Right lobe of liver (tissue), 6 donors: ENCODE measurements around the gene SCYGR1. TPM values are rescaled to one million over a fixed set of nuclear protein-coding genes. Genes with fewer than 3 reads are reported as not detected.
"Not testable (repeated sequence)": the region's sequence is repeated elsewhere in the genome, so short reads cannot be mapped to it uniquely, and the experiment has no call there.

Source experiments
- ATAC-seq, 4 donors: fragments of 200-7000 bp; cut with Tn5 transposase; one replicate each; pipeline ENCODE4 v1.9.1; 2020; ENCODE audit warnings: mild to moderate bottlenecking in 4 of 4, moderate library complexity in 4 of 4
- DNase-seq, 3 donors: peaks; one replicate each; pipeline ENCODE4 v3.0.0-alpha.2; 2020
- H3K27ac ChIP-seq, 3 donors: fragments of 200-600 bp; one replicate each; pipeline ENCODE4 v1.8.0; 2022
- H3K27me3 ChIP-seq, 2 donors: fragments of 200-600 bp; one replicate each; pipeline ENCODE4 v1.8.0; 2022
- H3K36me3 ChIP-seq, 4 donors: fragments of 200-600 bp; sonication (generic) in 1 of 4; one replicate each; pipeline versions ENCODE4 v1.5.1 to v1.8.0; 2017 to 2022; ENCODE audit warnings: control low read depth in 1 of 4
- H3K4me1 ChIP-seq, 4 donors: fragments of 200-600 bp; sonication (generic) in 1 of 4; one replicate each; pipeline versions ENCODE4 v1.5.1 to v1.8.0; 2017 to 2022; ENCODE audit warnings: control low read depth in 1 of 4
- H3K4me3 ChIP-seq, 3 donors: fragments of 200-600 bp; one replicate each; pipeline ENCODE4 v1.8.0; 2022
- H3K9me3 ChIP-seq, 4 donors: fragments of 200-600 bp; sonication (generic) in 1 of 4; one replicate each; pipeline versions ENCODE4 v1.5.1 to v1.8.0; 2017 to 2022; ENCODE audit warnings: control low read depth in 1 of 4
- POLR2A ChIP-seq: fragments of 450-650 bp; IDR thresholded peaks from one replicate; pipeline ENCODE4 v1.6.1; 2017; ENCODE audit warnings: antibody characterized with exemption, mild to moderate bottlenecking
- WGBS: methylation state at CpG from one replicate; pipeline ENCODE4 v1.1.6; 2018; ENCODE audit warnings: low coverage, low lambda C conversion rate; ENCODE audit not compliant: insufficient coverage; ENCODE audit errors: missing lambda C conversion rate; 5-methylcytosine and 5-hydroxymethylcytosine counted together
- intact Hi-C, 2 donors: fragments of 100-400 bp; cut with DNase I; formaldehyde crosslinking; loops; one replicate each; pipeline versions ENCODE4 v1.11.2 to v1.14.1; 2022
- total RNA-seq, 6 experiments: library from RNA; depleted of rRNA in 2 of 6; stranded (reverse); fragments of >200 nt in 2 of 6; fragmentation: NEBNext Ultra II Directional in 3 of 6; extraction: Animal tissue kit (Norgen Biotek cat#: 25700) in 3 of 6; gene quantifications; one replicate each; pipeline versions ENCODE4 v1.1.0 to v1.2.4, GENCODE V29; 2016 to 2023
- TF ChIP-seq, protein P1 (sequence below), 4 donors: fragments of 200-600 bp in 3 of 4; fragments of 450-650 bp in 1 of 4; IDR thresholded peaks; one replicate each; pipeline versions ENCODE4 v1.5.1 to v1.8.0; 2016 to 2022; ENCODE audit warnings: antibody characterized with exemption in 4 of 4, mild to moderate bottlenecking in 2 of 4
- donor health status: DM: no; HTN: yes; CAD: no.
- donor health status: DM: no; HTN: no; CAD: no.
- donor health status: DM: no; HTN: no; CAD: no.
- donor health status: DM: no; HTN: yes; CAD: no.
- donor health status: DM: no; HTN: yes; CAD: no.

Gene SCYGR1
- total RNA-seq, 6 experiments from 2014 or later = not detected

DNA sequence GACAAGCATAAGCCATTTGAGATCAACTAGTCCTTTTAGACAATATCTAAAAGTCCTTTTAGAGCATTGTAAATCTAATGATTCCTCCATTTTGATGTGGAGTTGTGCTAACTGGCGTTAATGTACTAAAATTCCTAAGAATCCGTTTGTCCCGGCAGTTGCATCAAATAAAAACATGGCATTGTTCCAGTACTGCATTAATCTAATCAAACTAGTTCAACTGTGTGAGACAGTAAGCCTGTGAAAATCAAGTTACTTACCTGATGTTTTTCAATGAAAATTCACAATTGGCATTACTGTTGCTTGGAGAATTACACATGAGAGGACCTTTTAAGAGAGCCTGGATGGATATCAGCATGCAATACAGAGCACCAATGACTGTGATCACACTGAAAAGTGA lies 21.9 kb downstream of the SCYGR1 start:
- H3K36me3 ChIP-seq = no peaks in the 10 kb centered on the region
- no peak for DNase-seq
- TF ChIP-seq, protein P1, sequence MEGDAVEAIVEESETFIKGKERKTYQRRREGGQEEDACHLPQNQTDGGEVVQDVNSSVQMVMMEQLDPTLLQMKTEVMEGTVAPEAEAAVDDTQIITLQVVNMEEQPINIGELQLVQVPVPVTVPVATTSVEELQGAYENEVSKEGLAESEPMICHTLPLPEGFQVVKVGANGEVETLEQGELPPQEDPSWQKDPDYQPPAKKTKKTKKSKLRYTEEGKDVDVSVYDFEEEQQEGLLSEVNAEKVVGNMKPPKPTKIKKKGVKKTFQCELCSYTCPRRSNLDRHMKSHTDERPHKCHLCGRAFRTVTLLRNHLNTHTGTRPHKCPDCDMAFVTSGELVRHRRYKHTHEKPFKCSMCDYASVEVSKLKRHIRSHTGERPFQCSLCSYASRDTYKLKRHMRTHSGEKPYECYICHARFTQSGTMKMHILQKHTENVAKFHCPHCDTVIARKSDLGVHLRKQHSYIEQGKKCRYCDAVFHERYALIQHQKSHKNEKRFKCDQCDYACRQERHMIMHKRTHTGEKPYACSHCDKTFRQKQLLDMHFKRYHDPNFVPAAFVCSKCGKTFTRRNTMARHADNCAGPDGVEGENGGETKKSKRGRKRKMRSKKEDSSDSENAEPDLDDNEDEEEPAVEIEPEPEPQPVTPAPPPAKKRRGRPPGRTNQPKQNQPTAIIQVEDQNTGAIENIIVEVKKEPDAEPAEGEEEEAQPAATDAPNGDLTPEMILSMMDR (IDR thresholded peaks at IDR 0.05) = no peak
- TF ChIP-seq POLR2A = no peak
- H3K9me3 ChIP-seq = no peaks in the 10 kb centered on the region
- no peak overlapping the region for H3K27ac ChIP-seq
- no peak for ATAC-seq
- no peak overlapping the region for H3K4me3 ChIP-seq
- no peaks in the 10 kb centered on the region for H3K27me3 ChIP-seq
- intact Hi-C loops = no loop called here
- no peaks in the 10 kb centered on the region for H3K4me1 ChIP-seq
- 44% methylated on average over 3 of the region's 3 CpGs for WGBS

GRCh38 chr2:227364585-227365263 lies 23.0 kb downstream of the SCYGR1 start:
- H3K27ac ChIP-seq, intact Hi-C loops, DNase-seq, H3K36me3 ChIP-seq, H3K4me1 ChIP-seq, H3K9me3 ChIP-seq, H3K27me3 ChIP-seq, H3K4me3 ChIP-seq, ATAC-seq: not testable (repeated sequence)
- WGBS = 91% methylated on average over 10 of the region's 11 CpGs

- Histone ChIP-seq H3K36me3 (peaks cover 0 to 5% (median 0%) of the 10 kb centered on the region in 4 donors), H3K27me3 (no peaks in the 10 kb centered on the region), H3K4me1 (no peaks in the 10 kb centered on the region), H3K4me3 (no peak overlapping the region), H3K27ac (no peak overlapping the region), H3K9me3 (no peaks in the 10 kb centered on the region)
- intact Hi-C loops = no loop called here
- no peak for TF ChIP-seq POLR2A
- TF ChIP-seq, protein P1 (IDR thresholded peaks at IDR 0.05) = peak in 3 of 4 donors; percentile 5 to 15 (median 15)
- 84% methylated on average over 6 of the region's 6 CpGs for WGBS
- DNase-seq (no peak), ATAC-seq (no peak)
Measured at GRCh38 chr2:227363756-227364155, 24.0 kb downstream of the SCYGR1 start.

DNA sequence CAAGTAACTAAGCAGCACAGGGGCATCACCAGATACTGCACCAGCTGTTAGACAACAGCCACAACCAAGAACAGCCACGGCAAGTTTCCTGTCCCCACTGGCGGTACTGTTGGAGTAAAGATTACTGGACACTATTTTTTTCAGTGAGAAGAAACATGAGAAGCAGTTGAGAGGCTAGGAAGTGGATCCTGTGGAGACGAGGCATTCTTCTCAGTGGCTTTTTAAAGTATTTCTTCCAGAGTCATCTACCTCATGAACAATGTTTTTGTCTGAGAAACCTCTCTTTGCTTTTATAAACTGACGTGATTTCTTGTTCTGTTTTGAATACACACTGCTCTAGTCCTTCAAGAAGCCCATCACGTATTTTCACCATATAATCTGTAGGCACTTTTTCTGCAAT lies 27.4 kb downstream of the SCYGR1 start:
- H3K4me3 ChIP-seq = no peak overlapping the region
- intact Hi-C loops = no loop called here
- no peak overlapping the region for H3K27ac ChIP-seq
- no peaks in the 10 kb centered on the region for H3K9me3 ChIP-seq
- TF ChIP-seq, protein P1 (IDR thresholded peaks at IDR 0.05) = no peak
- no peak for TF ChIP-seq POLR2A
- ATAC-seq (no peak), DNase-seq (no peak)
- 84% methylated on average over 5 of the region's 5 CpGs for whole genome bisulfite sequencing
- no peaks in the 10 kb centered on the region for H3K27me3 ChIP-seq
- no peaks in the 10 kb centered on the region for H3K4me1 ChIP-seq
- peaks cover 0 to 32% (median 11%) of the 10 kb centered on the region in 4 donors for H3K36me3 ChIP-seq

DNA sequence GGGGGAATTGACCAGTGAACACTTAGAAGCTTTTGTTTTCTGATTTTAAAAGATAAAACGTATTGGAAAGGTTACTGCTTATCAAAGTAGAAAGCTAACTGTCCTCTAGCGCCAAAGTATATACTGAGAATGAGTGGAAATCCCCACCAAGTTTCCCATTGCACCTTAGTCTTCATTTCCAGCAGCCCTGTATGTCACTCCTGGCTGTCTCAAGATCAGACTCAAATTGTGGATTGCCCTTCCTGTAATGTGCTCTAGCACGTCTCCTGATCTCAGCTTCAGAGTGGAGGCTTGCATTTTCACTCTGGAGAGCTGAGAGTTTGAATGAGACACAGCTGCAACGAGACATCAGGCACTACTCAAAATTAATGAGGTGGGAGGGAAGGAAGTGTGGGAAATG lies 36.1 kb downstream of the SCYGR1 start:
- Histone ChIP-seq H3K36me3 (peaks cover 0 to 10% (median 7%) of the 10 kb centered on the region in 4 donors), H3K4me1 (no peaks in the 10 kb centered on the region), H3K27ac (no peak overlapping the region), H3K27me3 (no peaks in the 10 kb centered on the region), H3K4me3 (no peak overlapping the region), H3K9me3 (no peaks in the 10 kb centered on the region)
- ATAC-seq = no peak
- no peak for TF ChIP-seq POLR2A
- TF ChIP-seq, protein P1 (IDR thresholded peaks at IDR 0.05) = no peak
- no peak for DNase-seq
- intact Hi-C loops = no loop called here
- WGBS = 68% methylated on average over 3 of the region's 4 CpGs
